Neural progenitor cell (in vitro differentiated cells): Measurements from ENCODE around the gene GP5. TPM values are rescaled to one million over a fixed set of nuclear protein-coding genes. Genes with fewer than 3 reads are reported as not detected.

ENCODE experiments used
- DNase-seq: peaks from one replicate; pipeline ENCODE4 v3.0.0-alpha.2; 2016; ENCODE audit warnings: low spot score
- H2AFZ ChIP-seq: fragments of 200-600 bp; sonication (generic); replicated peaks from 2 replicates; pipeline ENCODE4 v1.6.1; 2016; ENCODE audit warnings: antibody characterized with exemption
- H3F3A ChIP-seq: fragments of 200-600 bp; sonication (generic); 2 replicates; pipeline ENCODE4 v1.6.1; 2016; ENCODE audit warnings: antibody characterized with exemption, low read depth
- H3K27ac ChIP-seq: fragments of 200-600 bp; sonication (generic); 2 replicates; pipeline ENCODE4 v1.5.1; 2016; ENCODE audit warnings: mild to moderate bottlenecking
- H3K27me3 ChIP-seq: fragments of 200-600 bp; sonication (generic); 2 replicates; pipeline ENCODE4 v1.6.1; 2016; ENCODE audit warnings: mild to moderate bottlenecking, moderate library complexity
- H3K36me3 ChIP-seq: fragments of 200-600 bp; sonication (generic); 2 replicates; pipeline ENCODE4 v1.5.1; 2016
- H3K4me1 ChIP-seq: fragments of 200-600 bp; sonication (generic); 2 replicates; pipeline ENCODE4 v1.6.1; 2016; ENCODE audit warnings: mixed run types
- H3K4me2 ChIP-seq: fragments of 200-600 bp; sonication (generic); 2 replicates; pipeline ENCODE4 v1.6.1; 2016
- H3K4me3 ChIP-seq: fragments of 200-600 bp; sonication (generic); 2 replicates; pipeline ENCODE4 v1.5.1; 2016
- H3K79me2 ChIP-seq: fragments of 200-600 bp; sonication (generic); 2 replicates; pipeline ENCODE4 v1.6.1; 2016; ENCODE audit warnings: low read depth
- H3K9ac ChIP-seq: fragments of 200-600 bp; sonication (generic); 2 replicates; pipeline ENCODE4 v1.6.1; 2016
- H3K9me3 ChIP-seq: fragments of 200-600 bp; sonication (generic); 2 replicates; pipeline ENCODE4 v1.5.1; 2016; ENCODE audit warnings: low read depth
- H4K20me1 ChIP-seq: fragments of 200-600 bp; sonication (generic); 2 replicates; pipeline ENCODE4 v1.6.1; 2016; ENCODE audit warnings: low read depth
- H3K27ac Mint-ChIP-seq: 3 replicates; pipeline ENCODE4 v1.8.0; 2021; ENCODE audit warnings: mixed read lengths
- H3K27me3 Mint-ChIP-seq: 2 replicates; pipeline ENCODE4 v1.8.0; 2022; ENCODE audit warnings: low read depth, mild to moderate bottlenecking, inconsistent platforms, moderate library complexity, mixed read lengths; ENCODE audit not compliant: insufficient read depth
- H3K36me3 Mint-ChIP-seq: 3 replicates; pipeline ENCODE4 v1.8.0; 2021; ENCODE audit warnings: mixed read lengths
- H3K4me1 Mint-ChIP-seq: 3 replicates; pipeline ENCODE4 v1.8.0; 2021; ENCODE audit warnings: mixed read lengths
- H3K4me3 Mint-ChIP-seq: 3 replicates; pipeline ENCODE4 v1.8.0; 2021; ENCODE audit warnings: mild to moderate bottlenecking, moderate library complexity, mixed read lengths
- H3K9me3 Mint-ChIP-seq: 3 replicates; pipeline ENCODE4 v1.8.0; 2020; ENCODE audit warnings: mixed read lengths
- EZH2 ChIP-seq: fragments of 200-600 bp; sonication (generic); IDR thresholded peaks from 2 replicates; pipeline ENCODE4 v1.6.1; 2017; ENCODE audit warnings: antibody characterized with exemption, mild to moderate bottlenecking, moderate library complexity
- EZH2phosphoT487 ChIP-seq: fragments of 200-600 bp; sonication (generic); IDR thresholded peaks from 2 replicates; pipeline ENCODE4 v1.6.1; 2017; ENCODE audit warnings: antibody characterized with exemption
- total RNA-seq: library from RNA; depleted of rRNA; stranded (reverse); fragments of >200 nt; gene quantifications from 2 replicates; pipeline ENCODE4 v1.2.3, GENCODE V29; 2015; ENCODE audit warnings: low replicate concordance
- TF ChIP-seq, protein P1 (sequence below): fragments of 200-600 bp; sonication (generic); IDR thresholded peaks from 2 replicates; pipeline ENCODE4 v1.5.1; 2017; ENCODE audit warnings: antibody characterized with exemption, mild to moderate bottlenecking

GP5 gene
- total RNA-seq, 1 donor from 2014 or later: not detected

DNA sequence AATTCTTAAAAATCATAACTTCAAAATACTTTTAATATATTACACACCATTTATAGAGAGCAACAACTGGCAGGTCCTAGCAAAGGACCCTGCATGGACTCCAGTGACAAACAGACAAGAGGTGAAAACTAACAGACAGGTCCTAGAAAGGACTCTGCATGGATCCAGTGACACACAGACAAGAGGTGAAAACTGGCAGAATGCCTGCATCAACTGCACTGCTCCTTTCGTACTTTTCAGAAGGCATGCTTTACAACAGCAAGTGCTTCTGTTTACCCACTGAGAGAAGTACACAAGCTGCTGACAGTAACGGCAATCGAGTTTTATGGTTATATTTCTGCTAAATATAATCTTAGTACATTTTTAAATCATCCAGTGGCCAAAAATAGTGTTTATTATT lies 24.3 kb upstream of the GP5 start:
- H2AFZ ChIP-seq: no peak overlapping the region
- peaks cover 28% of the 10 kb centered on the region for H3K36me3 ChIP-seq
- H4K20me1 ChIP-seq: no peaks in the 10 kb centered on the region
- no peaks in the 10 kb centered on the region for H3K9me3 Mint-ChIP-seq
- H3K27ac ChIP-seq: no peak overlapping the region
- no peak for DNase-seq
- H3K27me3 ChIP-seq: no peaks in the 10 kb centered on the region
- H3K4me1 ChIP-seq: no peaks in the 10 kb centered on the region
- no peaks in the 10 kb centered on the region for H3K79me2 ChIP-seq
- H3K27me3 Mint-ChIP-seq: no peaks in the 10 kb centered on the region
- peaks cover 12% of the 10 kb centered on the region for H3K36me3 Mint-ChIP-seq
- TF ChIP-seq EZH2 (no peak), EZH2phosphoT487 (no peak)
- TF ChIP-seq, protein P1, sequence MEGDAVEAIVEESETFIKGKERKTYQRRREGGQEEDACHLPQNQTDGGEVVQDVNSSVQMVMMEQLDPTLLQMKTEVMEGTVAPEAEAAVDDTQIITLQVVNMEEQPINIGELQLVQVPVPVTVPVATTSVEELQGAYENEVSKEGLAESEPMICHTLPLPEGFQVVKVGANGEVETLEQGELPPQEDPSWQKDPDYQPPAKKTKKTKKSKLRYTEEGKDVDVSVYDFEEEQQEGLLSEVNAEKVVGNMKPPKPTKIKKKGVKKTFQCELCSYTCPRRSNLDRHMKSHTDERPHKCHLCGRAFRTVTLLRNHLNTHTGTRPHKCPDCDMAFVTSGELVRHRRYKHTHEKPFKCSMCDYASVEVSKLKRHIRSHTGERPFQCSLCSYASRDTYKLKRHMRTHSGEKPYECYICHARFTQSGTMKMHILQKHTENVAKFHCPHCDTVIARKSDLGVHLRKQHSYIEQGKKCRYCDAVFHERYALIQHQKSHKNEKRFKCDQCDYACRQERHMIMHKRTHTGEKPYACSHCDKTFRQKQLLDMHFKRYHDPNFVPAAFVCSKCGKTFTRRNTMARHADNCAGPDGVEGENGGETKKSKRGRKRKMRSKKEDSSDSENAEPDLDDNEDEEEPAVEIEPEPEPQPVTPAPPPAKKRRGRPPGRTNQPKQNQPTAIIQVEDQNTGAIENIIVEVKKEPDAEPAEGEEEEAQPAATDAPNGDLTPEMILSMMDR: no peak
- no peaks in the 10 kb centered on the region for H3K4me1 Mint-ChIP-seq
- no peak overlapping the region for H3K4me3 ChIP-seq
- no peak overlapping the region for H3K4me2 ChIP-seq
- H3K4me3 Mint-ChIP-seq: no peak overlapping the region
- H3K9ac ChIP-seq: no peak overlapping the region
- no peaks in the 10 kb centered on the region for H3K9me3 ChIP-seq
- H3F3A ChIP-seq: no peaks in the 10 kb centered on the region
- no peak overlapping the region for H3K27ac Mint-ChIP-seq

DNA sequence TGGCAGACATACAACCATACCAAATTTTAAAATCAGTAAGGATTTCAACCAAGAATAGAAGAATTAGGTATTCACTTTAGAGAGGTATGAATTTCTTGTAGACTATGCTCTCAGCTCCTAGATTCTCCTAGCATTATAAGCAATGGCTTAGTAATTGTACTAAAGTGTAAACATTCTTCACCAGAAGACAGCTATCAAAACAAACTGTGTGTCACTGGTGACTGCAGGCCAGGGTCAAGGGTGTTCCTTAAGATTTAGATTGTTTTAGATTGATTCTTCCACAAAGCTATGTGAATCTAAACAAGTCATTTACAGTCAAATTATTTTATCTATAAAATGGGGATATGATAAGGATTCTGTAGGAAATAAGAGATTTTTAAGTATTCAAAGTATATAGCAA lies 23.1 kb upstream of the GP5 start:
- no peaks in the 10 kb centered on the region for H3K27me3 ChIP-seq
- no peak for DNase-seq
- H3K27ac ChIP-seq: no peak overlapping the region
- no peak overlapping the region for H3K9ac ChIP-seq
- H2AFZ ChIP-seq: no peak overlapping the region
- H3K4me2 ChIP-seq: no peak overlapping the region
- TF ChIP-seq EZH2 (no peak), EZH2phosphoT487 (no peak)
- TF ChIP-seq, protein P1: no peak
- Mint-ChIP-seq H3K4me1 (no peaks in the 10 kb centered on the region), H3K36me3 (peaks cover 15% of the 10 kb centered on the region), H3K9me3 (no peaks in the 10 kb centered on the region), H3K27ac (no peak overlapping the region), H3K4me3 (no peak overlapping the region), H3K27me3 (no peaks in the 10 kb centered on the region)
- no peaks in the 10 kb centered on the region for H3F3A ChIP-seq
- no peak overlapping the region for H3K4me3 ChIP-seq
- H3K36me3 ChIP-seq: peaks cover 24% of the 10 kb centered on the region
- H3K79me2 ChIP-seq: no peaks in the 10 kb centered on the region
- H3K9me3 ChIP-seq: no peaks in the 10 kb centered on the region
- no peaks in the 10 kb centered on the region for H4K20me1 ChIP-seq
- H3K4me1 ChIP-seq: no peaks in the 10 kb centered on the region

DNA sequence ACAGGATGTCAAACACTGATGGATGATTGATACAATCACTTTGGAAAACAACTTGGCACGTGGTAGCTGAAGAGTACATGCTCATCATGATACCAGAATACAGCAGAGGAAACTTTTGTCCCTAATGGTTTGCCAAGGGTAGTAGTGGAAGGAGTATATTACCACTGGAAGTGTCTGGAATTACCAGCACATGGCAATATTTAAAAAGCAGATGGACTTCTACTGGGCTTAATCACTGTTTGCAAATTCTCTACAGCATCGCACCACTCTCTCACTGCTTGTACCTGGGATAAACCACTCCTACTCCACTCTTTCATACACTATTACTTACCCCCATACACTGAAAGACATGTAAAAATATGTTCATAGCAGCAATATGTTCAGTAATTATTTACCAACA lies 19.6 kb upstream of the GP5 start:
- Histone ChIP-seq H3K27me3 (no peaks in the 10 kb centered on the region), H3K4me1 (no peaks in the 10 kb centered on the region), H3K36me3 (peaks cover 21% of the 10 kb centered on the region), H3F3A (peaks cover 7% of the 10 kb centered on the region), H4K20me1 (no peaks in the 10 kb centered on the region), H3K9ac (no peak overlapping the region), H3K79me2 (no peaks in the 10 kb centered on the region), H3K9me3 (no peaks in the 10 kb centered on the region), H3K4me3 (no peak overlapping the region), H3K4me2 (no peak overlapping the region), H3K27ac (no peak overlapping the region), H2AFZ (no peak overlapping the region)
- no peak for DNase-seq
- Mint-ChIP-seq H3K4me1 (no peaks in the 10 kb centered on the region), H3K27ac (no peak overlapping the region), H3K27me3 (no peaks in the 10 kb centered on the region), H3K9me3 (no peaks in the 10 kb centered on the region), H3K4me3 (no peak overlapping the region), H3K36me3 (peaks cover 16% of the 10 kb centered on the region)
- TF ChIP-seq, protein P1: no peak
- no peak for TF ChIP-seq EZH2
- no peak for TF ChIP-seq EZH2phosphoT487

DNA sequence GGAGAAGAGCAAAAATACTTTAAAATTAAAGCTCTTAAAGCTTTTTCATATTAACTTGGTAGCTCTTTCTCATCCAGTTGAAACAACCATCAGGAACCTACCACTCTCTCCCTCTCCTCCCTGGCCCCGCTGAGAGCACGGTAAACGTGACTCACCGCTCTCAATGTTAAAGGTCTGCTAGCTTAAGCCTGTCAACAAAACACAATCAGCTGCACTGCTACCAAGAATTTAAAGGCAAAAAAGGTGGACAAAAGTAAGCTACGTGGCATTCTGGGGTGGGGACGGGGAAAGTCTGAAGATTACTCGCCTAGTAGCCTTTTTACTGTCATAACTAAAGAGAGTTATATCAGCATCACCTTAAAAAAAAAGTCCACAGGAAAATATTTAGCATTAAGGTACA lies 8.4 kb upstream of the GP5 start:
- Histone ChIP-seq H3K36me3 (peaks cover 4% of the 10 kb centered on the region), H3K27ac (no peak overlapping the region), H3K4me1 (no peaks in the 10 kb centered on the region), H3K4me2 (no peak overlapping the region), H3F3A (peaks cover 37% of the 10 kb centered on the region), H3K27me3 (no peaks in the 10 kb centered on the region), H3K79me2 (no peaks in the 10 kb centered on the region), H3K4me3 (no peak overlapping the region), H4K20me1 (no peaks in the 10 kb centered on the region), H3K9me3 (no peaks in the 10 kb centered on the region), H2AFZ (no peak overlapping the region), H3K9ac (no peak overlapping the region)
- Mint-ChIP-seq H3K4me3 (no peak overlapping the region), H3K4me1 (peaks cover 24% of the 10 kb centered on the region), H3K9me3 (no peaks in the 10 kb centered on the region), H3K27ac (peak overlapping the region; percentile 6), H3K36me3 (no peaks in the 10 kb centered on the region), H3K27me3 (no peaks in the 10 kb centered on the region)
- DNase-seq: no peak
- TF ChIP-seq, protein P1: no peak
- TF ChIP-seq EZH2 (no peak), EZH2phosphoT487 (no peak)
